A673 (cell line): ENCODE results near the gene GRID2.

Experiments
- EZH2 ChIP-seq: fragments of 200-600 bp; sonication (generic); IDR thresholded peaks from 2 replicates; pipeline ENCODE4 v1.6.1; 2017; ENCODE audit warnings: borderline replicate concordance, low read depth, mild to moderate bottlenecking, mixed read lengths, antibody characterized with exemption, low read length; ENCODE audit not compliant: poor library complexity, severe bottlenecking
- TF ChIP-seq, protein P1 (sequence below): fragments of 300-800, 200-600 bp; sonication (generic); conservative IDR thresholded peaks from 2 replicates; pipeline ENCODE4 v1.5.1; 2017; ENCODE audit warnings: low read depth, mild to moderate bottlenecking, antibody characterized with exemption, low read length, moderate library complexity, mixed read lengths

DNA sequence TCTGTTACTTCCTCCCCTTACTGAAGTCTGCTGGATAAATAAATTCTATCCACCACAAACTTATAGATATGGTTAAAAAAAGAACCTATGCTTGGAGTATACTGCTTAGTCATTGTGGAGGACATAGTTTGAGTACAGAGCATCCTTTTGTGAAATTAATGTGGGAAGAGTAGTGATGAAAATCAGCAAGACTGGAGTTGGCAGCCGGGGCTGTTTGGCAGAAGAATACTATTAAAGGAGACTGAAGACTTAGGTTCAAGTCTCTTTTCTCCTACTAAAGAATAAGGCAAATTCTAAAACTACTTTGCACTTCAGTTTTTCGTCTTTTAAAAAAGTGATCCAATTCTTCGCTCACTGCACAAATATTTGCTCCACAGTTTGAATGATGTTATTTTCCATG is 1198.2 kb downstream of the GRID2 start:
- TF ChIP-seq, protein P1, sequence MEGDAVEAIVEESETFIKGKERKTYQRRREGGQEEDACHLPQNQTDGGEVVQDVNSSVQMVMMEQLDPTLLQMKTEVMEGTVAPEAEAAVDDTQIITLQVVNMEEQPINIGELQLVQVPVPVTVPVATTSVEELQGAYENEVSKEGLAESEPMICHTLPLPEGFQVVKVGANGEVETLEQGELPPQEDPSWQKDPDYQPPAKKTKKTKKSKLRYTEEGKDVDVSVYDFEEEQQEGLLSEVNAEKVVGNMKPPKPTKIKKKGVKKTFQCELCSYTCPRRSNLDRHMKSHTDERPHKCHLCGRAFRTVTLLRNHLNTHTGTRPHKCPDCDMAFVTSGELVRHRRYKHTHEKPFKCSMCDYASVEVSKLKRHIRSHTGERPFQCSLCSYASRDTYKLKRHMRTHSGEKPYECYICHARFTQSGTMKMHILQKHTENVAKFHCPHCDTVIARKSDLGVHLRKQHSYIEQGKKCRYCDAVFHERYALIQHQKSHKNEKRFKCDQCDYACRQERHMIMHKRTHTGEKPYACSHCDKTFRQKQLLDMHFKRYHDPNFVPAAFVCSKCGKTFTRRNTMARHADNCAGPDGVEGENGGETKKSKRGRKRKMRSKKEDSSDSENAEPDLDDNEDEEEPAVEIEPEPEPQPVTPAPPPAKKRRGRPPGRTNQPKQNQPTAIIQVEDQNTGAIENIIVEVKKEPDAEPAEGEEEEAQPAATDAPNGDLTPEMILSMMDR = no peak
- TF ChIP-seq EZH2 = no peak
